Measurements from ENCODE around the gene FKRP. TPM values are rescaled to one million over a fixed set of nuclear protein-coding genes. Genes with fewer than 3 reads are reported as not detected.

Gene FKRP
- total and polyA plus RNA-seq, 2 donors (not counting 1 experiment from before 2014, with no cell fraction given), result 11.8 to 12.2 TPM

GRCh38 chr19:46785054-46785979 is 39.5 kb downstream of the FKRP start:
- Histone ChIP-seq H4K20me1 (ENCODE audit: control insufficient read depth, extremely low read depth, insufficient read depth, low read length) (no peaks in the 10 kb centered on the region), H3K27ac (ENCODE audit: insufficient read depth, low read length) (peak overlapping the region; percentile 98), H3K4me2 (ENCODE audit: extremely low read depth, insufficient read depth, low read length) (peak overlapping the region; percentile 86), H3K9me3 (ENCODE audit: control insufficient read depth, insufficient read depth, low read depth, low read length) (no peaks in the 10 kb centered on the region), H3K27me3 (ENCODE audit: control insufficient read depth, insufficient read depth, low read length) (no peaks in the 10 kb centered on the region), H3K4me1 (ENCODE audit: control insufficient read depth, extremely low read depth, insufficient read depth, low read length) (peaks cover 9% of the 10 kb centered on the region), H3K9ac (ENCODE audit: insufficient read depth, low read length) (no peak overlapping the region), H3K36me3 (ENCODE audit: control insufficient read depth, insufficient read depth, low read length) (peaks cover 14% of the 10 kb centered on the region), H3K79me2 (ENCODE audit: control insufficient read depth, insufficient read depth, low read length) (peaks cover 60% of the 10 kb centered on the region), H2AFZ (ENCODE audit: low read length) (no peak overlapping the region), H3K4me3 (replicated peaks in 1 of 4; ENCODE audit: control extremely low read depth in 1 of 4, insufficient read depth in 1 of 4, low read depth in 3 of 4, low read length in 4 of 4) (peak overlapping the region; percentile 82 to 99 (median 92))
- TF ChIP-seq EZH2 (IDR thresholded peaks at IDR 0.05; ENCODE audit: low read length, missing control alignments) (no peak), CTCF (conservative IDR thresholded peaks at IDR 0.05 in 1 of 2, IDR thresholded peaks at IDR 0.05 in 1 of 2; ENCODE audit: low read depth in 1 of 2, low read length in 2 of 2) (no peak)
- DNase-seq (ENCODE audit: low read depth in 2 of 2), result peak in 1 of 2 donors; percentile 21

DNA sequence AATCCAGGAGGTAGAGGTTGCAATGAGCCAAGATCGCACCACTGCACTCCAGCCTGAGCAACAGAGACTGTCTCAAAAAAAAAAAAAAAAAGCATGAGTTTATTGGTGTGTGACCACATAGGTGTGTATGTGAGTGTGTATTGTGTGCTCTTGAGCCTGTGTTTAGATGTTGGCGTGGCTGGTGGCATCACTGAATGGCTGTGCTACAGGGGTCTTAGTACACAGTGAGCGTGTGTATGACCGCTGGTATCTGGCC is 40.1 kb downstream of the FKRP start:
- H3K9ac ChIP-seq (ENCODE audit: insufficient read depth, low read length), result peak overlapping the region; percentile 89
- H3K4me2 ChIP-seq (ENCODE audit: extremely low read depth, insufficient read depth, low read length), result peak overlapping the region; percentile 86
- peak overlapping the region; percentile 82 to 99 (median 92) for H3K4me3 ChIP-seq (replicated peaks in 1 of 4; ENCODE audit: control extremely low read depth in 1 of 4, insufficient read depth in 1 of 4, low read depth in 3 of 4, low read length in 4 of 4)
- H3K79me2 ChIP-seq (ENCODE audit: control insufficient read depth, insufficient read depth, low read length), result peaks cover 60% of the 10 kb centered on the region
- H3K27me3 ChIP-seq (ENCODE audit: control insufficient read depth, insufficient read depth, low read length), result no peaks in the 10 kb centered on the region
- TF ChIP-seq EZH2 (IDR thresholded peaks at IDR 0.05; ENCODE audit: low read length, missing control alignments) (no peak), CTCF (conservative IDR thresholded peaks at IDR 0.05 in 1 of 2, IDR thresholded peaks at IDR 0.05 in 1 of 2; ENCODE audit: low read depth in 1 of 2, low read length in 2 of 2) (no peak)
- peak overlapping the region; percentile 98 for H3K27ac ChIP-seq (ENCODE audit: insufficient read depth, low read length)
- no peaks in the 10 kb centered on the region for H4K20me1 ChIP-seq (ENCODE audit: control insufficient read depth, extremely low read depth, insufficient read depth, low read length)
- no peak overlapping the region for H2AFZ ChIP-seq (ENCODE audit: low read length)
- H3K4me1 ChIP-seq (ENCODE audit: control insufficient read depth, extremely low read depth, insufficient read depth, low read length), result peaks cover 9% of the 10 kb centered on the region
- peaks cover 14% of the 10 kb centered on the region for H3K36me3 ChIP-seq (ENCODE audit: control insufficient read depth, insufficient read depth, low read length)
- no peaks in the 10 kb centered on the region for H3K9me3 ChIP-seq (ENCODE audit: control insufficient read depth, insufficient read depth, low read depth, low read length)
- DNase-seq (ENCODE audit: low read depth in 2 of 2), result no peak

- H4K20me1 ChIP-seq (ENCODE audit: control insufficient read depth, extremely low read depth, insufficient read depth, low read length), result no peaks in the 10 kb centered on the region
- H3K9me3 ChIP-seq (ENCODE audit: control insufficient read depth, insufficient read depth, low read depth, low read length), result no peaks in the 10 kb centered on the region
- TF ChIP-seq CTCF (conservative IDR thresholded peaks at IDR 0.05 in 1 of 2, IDR thresholded peaks at IDR 0.05 in 1 of 2; ENCODE audit: low read depth in 1 of 2, low read length in 2 of 2) (no peak), EZH2 (IDR thresholded peaks at IDR 0.05; ENCODE audit: low read length, missing control alignments) (no peak)
- peak overlapping the region; percentile 89 for H3K9ac ChIP-seq (ENCODE audit: insufficient read depth, low read length)
- peak overlapping the region; percentile 86 for H3K4me2 ChIP-seq (ENCODE audit: extremely low read depth, insufficient read depth, low read length)
- peaks cover 14% of the 10 kb centered on the region for H3K36me3 ChIP-seq (ENCODE audit: control insufficient read depth, insufficient read depth, low read length)
- peaks cover 7% of the 10 kb centered on the region for H3K4me1 ChIP-seq (ENCODE audit: control insufficient read depth, extremely low read depth, insufficient read depth, low read length)
- H3K4me3 ChIP-seq (replicated peaks in 1 of 4; ENCODE audit: control extremely low read depth in 1 of 4, insufficient read depth in 1 of 4, low read depth in 3 of 4, low read length in 4 of 4), result peak overlapping the region; percentile 82 to 99 (median 92)
- peak; percentile 77 to 94 for DNase-seq (ENCODE audit: low read depth in 2 of 2)
- H3K27ac ChIP-seq (ENCODE audit: insufficient read depth, low read length), result peak overlapping the region; percentile 98
- H3K79me2 ChIP-seq (ENCODE audit: control insufficient read depth, insufficient read depth, low read length), result peaks cover 60% of the 10 kb centered on the region
- H3K27me3 ChIP-seq (ENCODE audit: control insufficient read depth, insufficient read depth, low read length), result no peaks in the 10 kb centered on the region
- no peak overlapping the region for H2AFZ ChIP-seq (ENCODE audit: low read length)
Observed at GRCh38 chr19:46786236-46787039, 40.6 kb downstream of the FKRP start.
